HL-60/S4 treated with retinoic acid at 250 ng/mL for 4 days and 3 days (cell line): ENCODE measurements around the gene PCSK6.

Experiments used
- in situ Hi-C: fragments of 300-500 bp; cut with MboI; formaldehyde crosslinking; loops from 2 replicates; pipeline ENCODE4 v1.7.0; 2022; ENCODE audit warnings: low sequenced_read_pairs

Gene PCSK6

GRCh38 chr15:101448336-101448735, 41.2 kb downstream of the PCSK6 start:
- in situ Hi-C loops = no loop called here

GRCh38 chr15:101447561-101448071, 41.9 kb downstream of the PCSK6 start:
- in situ Hi-C loops = no loop called here

- in situ Hi-C loops = no loop called here
These were observed 42.4 kb downstream of the PCSK6 start for GRCh38 chr15:101447168-101447533.

GRCh38 chr15:101446518-101447167, 42.9 kb downstream of the PCSK6 start:
- in situ Hi-C loops = no loop called here

- in situ Hi-C loops = no loop called here
These were observed 43.7 kb downstream of the PCSK6 start for GRCh38 chr15:101445562-101446517.

GRCh38 chr15:101444807-101445508, 44.5 kb downstream of the PCSK6 start:
- in situ Hi-C loops = no loop called here

GRCh38 chr15:101444015-101444414, 45.5 kb downstream of the PCSK6 start:
- in situ Hi-C loops = no loop called here

GRCh38 chr15:101442272-101442671, 47.2 kb downstream of the PCSK6 start:
- in situ Hi-C loops = no loop called here

- in situ Hi-C loops = no loop called here
These were observed 47.8 kb downstream of the PCSK6 start for GRCh38 chr15:101441696-101442095.

- in situ Hi-C loops = no loop called here
These were observed 48.5 kb downstream of the PCSK6 start for GRCh38 chr15:101440846-101441590.

- in situ Hi-C loops = no loop called here
These were observed 49.6 kb downstream of the PCSK6 start for GRCh38 chr15:101439920-101440319.

GRCh38 chr15:101439285-101439919, 50.1 kb downstream of the PCSK6 start:
- in situ Hi-C loops = no loop called here

GRCh38 chr15:101438482-101439284, 50.8 kb downstream of the PCSK6 start:
- in situ Hi-C loops = no loop called here

- in situ Hi-C loops = no loop called here
These were observed 51.7 kb downstream of the PCSK6 start for GRCh38 chr15:101437618-101438481.

- in situ Hi-C loops = no loop called here
These were observed 52.3 kb downstream of the PCSK6 start for GRCh38 chr15:101437209-101437608.

GRCh38 chr15:101436526-101436925, 53.0 kb downstream of the PCSK6 start:
- in situ Hi-C loops = no loop called here

GRCh38 chr15:101435761-101436160, 53.7 kb downstream of the PCSK6 start:
- in situ Hi-C loops = no loop called here
